HG03280 (cell line): ENCODE results near the gene CADM4.

ENCODE experiments used
- ATAC-seq: cut with Tn5 transposase; IDR thresholded peaks from one replicate; pipeline ENCODE4 v1.9.1; 2021; ENCODE audit warnings: mild to moderate bottlenecking, moderate library complexity; ENCODE audit not compliant: unreplicated experiment

The CADM4 gene

DNA sequence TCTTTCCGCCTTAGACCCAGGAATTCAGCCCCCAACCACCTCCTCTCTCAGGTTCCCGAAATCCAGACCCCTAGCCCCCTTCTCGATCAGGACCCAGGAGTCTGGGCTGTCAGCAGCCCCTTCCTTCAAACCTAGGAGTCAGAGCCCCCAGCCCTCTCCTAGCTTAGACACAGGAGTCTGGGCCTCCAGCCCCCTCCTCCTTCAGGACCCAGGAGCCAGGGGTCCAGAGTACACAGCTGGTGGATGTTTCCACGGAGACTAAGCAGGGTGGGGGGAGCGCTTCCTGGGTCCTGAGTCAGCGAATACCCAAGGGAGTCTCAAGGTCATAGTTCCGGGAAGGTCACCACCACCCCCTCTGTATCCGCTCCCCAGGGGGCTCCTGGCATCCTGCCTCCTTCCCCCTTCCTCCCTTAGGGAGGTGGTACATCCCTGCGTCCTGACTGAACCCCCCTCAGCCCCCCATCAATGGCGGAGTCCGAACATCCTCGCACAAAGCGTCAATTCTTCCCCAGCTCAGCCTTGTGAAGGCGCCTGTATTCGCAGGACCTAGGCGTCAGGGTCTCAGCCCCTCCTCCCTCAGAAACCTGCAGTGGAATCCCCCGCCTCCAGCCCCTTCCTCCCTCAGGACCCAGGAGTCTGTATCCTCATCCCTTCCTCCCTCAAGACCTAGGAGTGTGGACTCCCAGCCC, 4.6 kb downstream of the CADM4 start:
- no peak for ATAC-seq

DNA sequence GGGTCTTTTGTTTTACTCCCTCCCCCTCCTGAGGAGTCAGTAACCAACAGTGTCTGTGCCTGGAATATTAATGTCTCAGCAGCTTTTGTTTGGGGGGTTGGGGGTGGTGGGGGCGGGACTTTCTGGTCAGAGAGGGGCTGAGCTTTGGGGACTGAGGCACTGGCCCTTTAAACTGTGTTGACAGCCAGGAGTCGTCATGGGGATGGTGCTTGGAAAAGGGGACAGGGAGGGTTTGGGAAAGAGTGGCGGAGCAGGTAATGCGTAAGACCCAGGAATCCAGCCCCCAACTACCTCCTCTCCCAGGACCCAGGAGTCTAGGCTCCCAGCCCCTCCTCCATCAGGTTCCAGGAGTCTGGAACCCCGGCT, 5.2 kb downstream of the CADM4 start:
- ATAC-seq = no peak

DNA sequence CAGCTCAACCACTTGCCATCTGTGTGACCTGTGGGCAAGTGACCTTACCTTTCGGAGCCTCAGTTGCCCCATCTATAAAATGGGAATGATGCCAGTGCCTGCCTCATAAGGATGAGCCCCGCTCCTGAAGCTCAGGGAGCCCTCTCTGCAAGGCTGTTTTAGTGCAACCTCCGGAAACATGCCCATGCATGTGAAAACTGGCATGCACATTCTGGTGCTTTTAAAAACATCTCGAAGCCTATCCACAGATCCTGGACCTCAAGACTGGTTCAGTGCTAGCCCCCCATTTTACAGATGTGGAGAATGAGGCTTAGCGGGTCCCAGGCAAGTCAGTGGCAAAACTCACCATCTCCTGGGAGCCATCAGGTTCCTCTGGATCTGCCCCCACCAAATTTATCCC, 5.6 kb downstream of the CADM4 start:
- no peak for ATAC-seq

DNA sequence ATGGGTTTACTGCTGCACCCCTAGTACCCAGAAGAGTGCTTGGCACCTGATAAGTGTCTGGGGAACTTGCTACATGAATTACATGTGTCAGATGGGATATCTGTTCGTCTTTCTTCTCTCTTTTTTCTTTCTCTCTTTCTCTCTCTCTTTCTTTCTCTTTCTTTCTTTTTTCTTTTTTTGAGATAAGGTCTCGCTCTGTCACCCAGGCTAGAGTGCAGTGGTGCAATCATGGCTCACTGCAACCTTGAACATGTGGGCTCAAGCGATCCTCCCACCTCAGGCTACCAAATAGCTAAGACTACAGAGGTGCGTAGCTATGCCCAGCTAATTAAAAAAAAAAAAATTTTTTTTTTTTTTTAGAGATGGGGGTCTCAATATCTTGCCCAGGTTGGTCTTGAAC, 6.1 kb downstream of the CADM4 start:
- ATAC-seq = no peak

DNA sequence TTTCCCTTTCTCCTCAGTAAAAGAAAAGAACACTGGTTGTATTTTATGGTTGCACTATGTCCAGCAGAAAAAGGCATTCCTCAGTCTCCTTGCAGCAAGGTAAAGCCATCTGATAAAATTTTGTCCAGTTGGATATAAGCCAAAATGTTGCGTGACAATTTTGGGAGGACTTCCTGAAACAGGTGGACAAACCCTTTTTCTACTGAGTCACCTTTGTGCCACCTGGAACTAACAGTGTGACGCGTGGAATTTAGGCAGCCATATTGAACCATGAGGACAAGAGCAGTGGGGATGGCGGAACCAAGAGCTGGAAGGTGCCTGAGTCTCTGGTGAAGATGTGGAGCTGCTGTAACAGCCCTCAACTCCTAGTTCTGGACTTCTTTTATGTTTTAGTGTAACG, 8.2 kb downstream of the CADM4 start:
- ATAC-seq = no peak

DNA sequence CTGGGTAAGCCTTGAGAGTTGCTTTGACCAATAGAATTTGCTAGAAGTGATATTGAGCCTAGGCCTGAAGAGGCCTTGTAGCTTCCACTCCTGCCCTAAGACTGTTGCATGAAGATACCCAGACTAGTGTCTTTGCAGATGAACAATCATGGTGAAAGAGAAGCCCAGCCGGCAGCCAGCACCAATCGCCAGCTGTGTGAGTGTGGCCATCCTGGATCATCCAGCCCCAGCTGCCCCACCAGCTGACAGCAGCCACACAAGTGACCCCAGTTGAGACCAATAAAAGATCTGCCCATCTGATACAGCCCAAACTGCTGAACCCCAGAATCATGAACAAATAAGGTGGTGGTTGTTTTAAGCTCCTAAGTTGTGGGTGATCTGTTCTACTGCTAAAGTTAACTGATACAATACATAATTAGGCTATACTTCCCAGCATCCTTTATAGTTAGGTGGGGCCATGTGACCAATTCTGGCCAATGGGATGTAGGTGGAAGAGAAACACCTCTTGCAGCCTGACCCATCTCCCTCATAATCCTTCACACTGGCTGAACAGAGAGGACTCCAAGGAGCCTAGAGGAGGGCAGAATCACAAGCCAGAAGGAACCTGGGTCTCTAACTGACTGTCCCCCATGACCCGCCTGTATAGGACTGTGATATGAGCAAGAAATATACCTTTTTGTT, 10.9 kb downstream of the CADM4 start:
- no peak for ATAC-seq

DNA sequence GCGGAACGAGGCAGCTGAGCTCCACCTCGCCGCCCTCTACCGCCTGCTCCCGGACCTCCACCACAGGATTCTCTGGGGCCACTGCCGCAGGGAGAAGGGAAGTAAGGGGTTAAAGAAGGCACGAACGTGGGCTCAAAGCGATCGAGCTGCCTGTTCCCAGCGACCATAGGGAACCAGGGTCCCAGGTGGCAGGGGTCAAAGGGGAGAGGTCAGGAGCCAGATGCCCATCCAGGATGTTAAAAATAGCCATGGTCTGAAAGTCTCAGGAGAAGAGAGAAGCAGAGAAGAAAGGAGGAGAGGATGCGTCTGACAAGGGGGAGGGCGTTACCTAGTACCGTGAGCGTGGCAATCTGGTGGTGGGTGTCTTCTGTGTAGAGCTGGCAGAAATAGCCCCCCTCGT, 12.8 kb downstream of the CADM4 start:
- ATAC-seq = no peak

DNA sequence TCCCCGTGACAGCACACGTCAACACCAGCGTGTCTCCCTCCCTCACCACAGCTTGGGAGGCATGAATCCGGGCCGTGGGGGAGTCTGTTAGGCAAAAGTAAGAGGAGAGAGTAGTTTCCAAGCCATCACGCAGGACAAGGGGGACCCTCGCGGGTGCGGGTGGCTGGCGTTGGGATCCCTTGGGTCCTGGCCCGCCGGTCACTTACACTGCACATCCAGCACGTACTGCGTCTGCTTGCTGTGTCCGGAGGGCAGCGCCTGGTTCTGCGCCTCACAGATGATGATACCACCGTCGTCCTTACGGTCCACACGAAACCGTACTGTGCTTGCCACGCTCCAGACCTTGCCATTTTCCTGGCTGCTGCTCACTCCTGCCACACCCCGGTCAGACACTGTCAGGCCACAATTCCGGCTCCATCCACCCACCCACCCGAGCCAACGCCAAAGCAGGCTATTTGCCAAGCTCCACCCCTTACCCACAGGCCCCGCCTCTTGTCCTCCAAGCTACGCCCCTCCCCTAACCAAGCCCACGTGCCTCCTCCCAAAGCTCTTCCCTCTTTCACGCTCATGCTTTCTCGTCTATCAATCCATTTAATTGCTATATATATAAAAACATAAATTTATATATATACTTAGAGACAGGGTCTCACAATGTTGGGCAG, 13.6 kb downstream of the CADM4 start:
- ATAC-seq = no peak

DNA sequence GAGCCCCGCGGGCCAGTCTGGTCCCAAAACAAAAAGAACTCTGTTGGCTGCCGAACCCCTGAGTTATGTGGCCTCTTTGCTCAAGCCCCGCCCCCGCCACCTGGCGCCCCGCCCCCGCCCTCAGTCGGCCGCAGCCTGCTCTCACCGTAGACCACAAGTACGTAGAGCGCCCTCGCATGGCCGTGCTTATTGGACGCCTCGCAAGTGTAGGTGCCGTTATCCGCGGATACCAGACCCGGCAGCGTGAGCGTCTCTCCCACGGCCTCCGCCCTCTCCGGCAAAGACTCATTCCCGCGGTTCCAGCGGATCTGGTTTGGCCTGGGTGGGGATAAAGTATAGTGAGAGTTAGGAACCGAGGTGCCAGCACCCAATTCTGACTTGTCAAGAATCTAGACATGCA, 14.7 kb downstream of the CADM4 start:
- no peak for ATAC-seq

DNA sequence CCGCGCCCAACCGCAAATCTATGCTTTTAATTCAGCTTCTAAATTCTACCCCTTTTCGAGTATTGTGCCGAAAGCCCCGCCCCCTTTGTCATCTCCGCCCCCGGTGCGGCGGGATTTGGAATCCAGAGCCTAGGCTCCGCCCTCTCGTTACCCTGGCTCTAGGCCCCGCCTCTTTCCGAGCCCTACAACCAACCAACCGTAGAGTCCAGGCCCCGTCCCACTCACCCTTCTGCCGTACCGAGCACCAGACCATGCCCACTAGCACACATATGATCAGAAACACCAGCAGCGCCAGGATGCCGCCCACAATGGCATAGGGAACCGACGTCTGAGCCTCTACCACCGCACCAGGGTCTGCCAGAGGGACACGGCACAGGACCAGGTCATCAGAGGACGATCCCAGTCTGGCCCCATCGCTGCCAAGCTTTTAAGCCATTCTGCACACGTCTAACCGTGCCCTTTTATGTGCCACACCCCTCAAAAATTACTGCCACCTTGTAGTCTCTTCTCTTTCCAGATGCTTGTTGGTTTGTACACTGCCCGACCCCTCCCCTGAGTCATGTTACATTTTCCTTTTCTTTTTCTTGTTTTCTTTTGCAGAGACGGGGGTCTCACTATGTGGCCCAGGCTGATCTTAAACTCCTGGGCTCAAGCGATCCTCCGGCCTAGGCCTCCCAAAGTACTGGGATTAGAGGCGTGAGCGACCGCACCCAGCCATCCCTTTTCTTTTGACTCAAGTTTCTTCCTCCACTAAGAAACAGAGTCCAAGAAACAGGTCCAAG, 15.6 kb downstream of the CADM4 start:
- ATAC-seq = no peak

DNA sequence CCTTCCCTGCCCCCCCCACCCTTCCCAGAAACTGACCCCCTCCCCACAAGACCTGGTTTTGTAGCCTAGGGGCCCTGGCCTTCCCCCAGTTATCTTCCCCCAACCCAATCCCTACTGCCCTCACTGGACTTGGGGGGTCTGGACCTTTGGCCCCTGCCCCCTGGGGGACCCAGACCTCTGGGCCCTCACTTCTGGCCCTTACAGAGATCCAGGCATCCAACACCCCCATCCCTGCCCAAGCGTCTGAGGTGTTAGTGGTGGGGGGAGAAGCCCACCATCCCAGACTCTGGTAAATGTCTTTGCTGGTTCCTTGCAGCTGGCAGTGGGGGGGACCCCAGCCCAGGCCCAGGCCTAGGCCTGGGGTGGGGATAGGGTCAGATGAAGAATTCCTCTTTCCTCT, 16.7 kb downstream of the CADM4 start:
- no peak for ATAC-seq

DNA sequence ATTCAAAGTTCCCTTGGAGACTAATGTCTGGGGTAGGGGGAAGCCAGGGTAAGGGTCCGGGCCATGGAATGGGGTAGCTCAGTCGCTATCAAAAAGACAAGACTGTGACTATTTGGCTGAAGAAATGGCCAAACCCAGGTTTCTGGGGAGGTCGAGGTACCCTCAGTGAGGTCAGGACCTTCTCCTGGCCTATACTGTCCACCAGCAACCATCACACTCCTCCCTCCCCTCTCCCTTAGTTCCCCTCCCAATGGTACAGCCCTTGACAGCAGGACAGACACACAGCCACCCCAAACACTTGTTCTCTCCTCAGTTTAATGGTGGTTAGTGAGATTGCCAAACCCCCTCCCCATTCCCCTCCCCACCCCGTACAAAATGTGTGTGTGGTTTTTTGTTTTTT, 17.6 kb downstream of the CADM4 start:
- no peak for ATAC-seq

DNA sequence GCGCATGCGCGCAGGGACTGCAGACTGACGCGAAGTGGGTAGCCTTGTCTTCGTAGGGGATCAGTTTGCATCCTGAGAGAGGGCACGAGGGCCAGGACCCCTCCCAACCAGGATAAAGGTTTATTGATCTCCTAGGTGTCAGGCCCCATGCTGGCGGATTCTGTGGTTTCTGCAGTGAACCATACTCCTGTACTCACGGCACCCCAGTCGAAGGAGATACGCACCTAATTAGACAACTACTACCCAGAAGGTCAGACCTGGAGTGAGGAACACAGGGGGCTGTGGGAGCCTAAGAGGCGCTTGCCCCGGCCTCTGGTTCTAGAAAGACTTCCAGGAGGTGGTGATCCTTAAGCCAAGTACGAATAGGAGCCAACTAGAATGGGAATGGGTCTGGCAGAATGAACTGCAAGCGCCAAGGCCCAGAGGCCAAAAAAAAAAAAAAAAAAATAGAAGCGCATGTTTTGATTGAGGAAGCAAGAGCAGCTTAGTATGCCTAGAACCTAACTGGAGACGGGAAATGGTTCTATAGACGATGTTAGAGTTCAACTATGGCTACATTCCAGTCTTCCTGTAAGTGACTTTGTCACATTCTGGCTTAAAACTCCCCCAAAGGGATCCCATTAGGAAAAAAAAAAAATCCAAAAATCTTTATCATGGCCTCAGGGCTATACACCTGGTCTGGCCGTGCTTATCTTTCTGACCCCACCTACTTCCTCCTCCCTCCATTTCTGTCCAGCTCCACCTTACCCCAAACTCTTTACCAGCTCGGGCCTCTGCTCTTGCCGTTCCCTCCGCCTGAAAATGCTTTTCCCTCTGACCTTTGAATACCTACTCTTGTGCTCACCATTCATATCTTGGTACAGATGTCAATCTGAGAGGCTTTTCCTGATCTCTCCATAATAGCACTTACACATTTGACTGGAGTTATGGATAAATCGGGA, 19.3 kb downstream of the CADM4 start:
- no peak for ATAC-seq

DNA sequence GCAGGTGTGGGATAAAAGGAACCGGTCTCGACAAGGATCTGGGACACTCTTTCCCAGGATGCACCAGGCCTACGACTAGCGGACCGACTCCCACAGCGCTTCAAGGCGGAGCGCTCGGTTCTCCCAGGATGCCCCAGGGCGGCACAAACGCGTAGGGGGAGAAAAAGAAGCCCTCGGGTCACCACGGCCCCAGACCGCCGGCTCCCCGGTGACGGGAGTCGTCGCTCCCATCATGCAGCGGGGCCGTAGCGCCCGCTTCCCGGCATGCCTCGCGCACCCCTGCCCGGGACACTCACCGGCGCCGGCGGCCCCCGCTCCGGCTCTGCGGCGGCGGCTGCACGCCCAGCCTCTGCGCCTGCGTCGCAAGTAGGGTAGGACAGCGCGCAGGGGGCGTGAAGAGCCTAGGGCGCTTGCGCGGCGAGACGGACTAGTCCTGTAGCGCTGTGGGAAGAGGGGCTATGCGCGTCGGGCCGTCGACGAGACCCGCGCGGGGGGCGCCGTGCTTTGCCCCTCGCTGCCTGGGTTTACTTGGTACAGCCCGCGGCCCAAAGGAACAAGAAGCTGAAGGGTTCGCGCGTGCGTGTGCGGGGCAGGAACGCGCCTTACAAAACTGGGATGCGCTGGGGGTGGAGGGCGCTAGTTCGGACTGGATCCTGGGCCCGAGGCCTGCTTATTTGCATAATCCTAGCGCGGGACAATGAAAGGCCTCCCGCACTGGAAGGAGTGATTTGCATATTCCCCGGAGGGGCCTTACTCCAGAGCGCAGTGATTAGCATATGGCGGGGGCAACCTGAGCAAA, 20.2 kb downstream of the CADM4 start, which contains the start of gene ZNF428:
Gene ZNF428, minus strand, starts transcription at position 368 of the 799 bp plus-strand sequence. CDS start 5,325 bp downstream, outside the sequence.
- peak; percentile 81 for ATAC-seq

DNA sequence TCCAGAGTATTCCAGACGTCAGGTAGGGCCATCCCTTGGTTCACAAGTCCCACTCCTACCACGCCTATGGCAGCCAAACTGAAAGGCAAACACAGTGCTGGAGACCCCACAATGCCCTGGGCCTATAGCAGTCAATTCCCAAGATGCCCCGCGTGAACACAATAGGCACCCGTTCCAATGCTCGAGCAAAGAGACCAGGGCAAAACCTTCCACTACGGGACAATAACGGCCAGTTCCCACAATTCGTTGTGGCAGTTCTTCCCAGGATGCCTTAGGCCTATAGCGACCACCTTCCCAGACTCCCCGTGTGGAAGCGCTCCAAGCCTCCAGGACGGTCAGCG, 20.8 kb downstream of the CADM4 start:
- ATAC-seq = peak; percentile 15

DNA sequence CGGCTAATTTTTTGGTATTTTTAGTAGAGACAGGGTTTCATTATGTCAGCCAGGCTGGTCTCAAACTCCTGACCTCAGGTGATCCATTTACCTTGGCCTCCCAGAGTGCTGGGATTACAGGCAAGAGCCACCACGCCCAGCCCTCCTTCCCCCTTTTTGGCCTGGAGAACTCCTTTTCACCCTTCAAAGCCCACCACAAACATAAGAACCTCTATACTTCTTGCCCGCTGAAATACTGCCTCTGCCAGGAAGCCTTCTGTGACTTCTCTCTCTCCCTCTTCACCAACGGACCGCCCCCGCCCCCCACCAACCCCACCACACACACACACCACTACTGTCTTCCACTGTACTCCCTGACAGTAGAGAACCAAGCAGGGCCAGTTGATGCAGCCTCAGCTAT, 22.7 kb downstream of the CADM4 start:
- ATAC-seq = no peak

DNA sequence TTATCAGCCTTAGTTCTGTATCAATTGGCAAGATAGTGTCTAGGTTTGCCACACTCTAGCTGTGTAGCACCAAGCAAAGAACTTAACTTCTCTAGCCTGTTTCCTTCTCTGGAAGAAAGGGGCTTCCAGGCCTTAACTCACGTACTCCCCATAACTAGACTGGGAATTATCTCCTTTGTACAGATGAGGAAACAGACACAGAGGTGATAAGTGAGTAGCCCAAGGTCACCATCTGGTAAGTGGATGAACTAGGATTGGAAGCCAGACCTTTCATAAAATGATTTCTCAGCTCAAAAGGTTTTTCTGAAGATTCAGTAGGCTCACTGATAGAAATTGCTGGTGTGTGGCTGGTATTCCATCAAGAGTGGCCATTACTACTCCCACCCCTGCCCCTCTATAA, 23.3 kb downstream of the CADM4 start:
- ATAC-seq = no peak

DNA sequence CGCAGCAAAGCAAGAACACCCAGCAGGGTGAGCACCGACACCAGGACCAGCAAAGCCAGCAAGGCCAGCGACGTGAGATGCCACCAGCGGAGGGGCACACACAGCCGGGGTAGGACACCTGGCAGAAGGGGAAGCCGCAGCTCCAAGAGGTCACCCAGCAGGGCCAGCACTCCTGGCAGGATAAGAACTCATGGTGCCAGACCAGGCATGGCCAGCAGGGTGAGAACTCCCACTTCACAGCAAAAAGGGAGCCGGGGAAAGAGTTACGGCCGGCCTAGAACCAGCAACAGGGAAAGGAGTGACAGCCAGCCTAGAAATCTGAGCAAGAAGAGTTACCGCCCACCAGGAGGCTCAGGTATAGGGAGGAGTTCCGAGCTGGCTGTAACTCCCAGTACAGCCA, 27.3 kb downstream of the CADM4 start:
- ATAC-seq = no peak

DNA sequence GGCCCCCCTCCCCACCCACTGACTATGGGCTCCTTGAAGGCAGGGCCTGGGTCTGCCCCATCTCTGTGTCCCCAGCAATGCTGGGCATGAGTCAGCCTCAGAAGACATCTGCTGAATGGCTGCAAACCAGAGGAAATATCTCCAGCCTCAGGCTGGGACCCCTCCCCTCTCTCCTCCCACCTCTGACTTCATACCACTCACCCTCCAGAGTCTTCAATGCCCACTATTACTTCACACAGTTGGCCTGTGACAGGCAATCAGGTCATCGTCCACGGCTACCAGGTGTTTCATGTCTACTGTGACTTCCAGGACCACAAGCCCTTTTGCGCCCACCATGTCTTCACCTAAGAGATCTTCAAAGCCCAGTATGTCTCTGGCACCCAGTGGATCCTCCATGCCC, 27.9 kb downstream of the CADM4 start, which contains the start of gene SRRM5:
Gene SRRM5, plus strand, starts transcription at position 301 of the 400 bp plus-strand sequence. Its CDS starts 34 bp downstream, at position 335.
- ATAC-seq = no peak

DNA sequence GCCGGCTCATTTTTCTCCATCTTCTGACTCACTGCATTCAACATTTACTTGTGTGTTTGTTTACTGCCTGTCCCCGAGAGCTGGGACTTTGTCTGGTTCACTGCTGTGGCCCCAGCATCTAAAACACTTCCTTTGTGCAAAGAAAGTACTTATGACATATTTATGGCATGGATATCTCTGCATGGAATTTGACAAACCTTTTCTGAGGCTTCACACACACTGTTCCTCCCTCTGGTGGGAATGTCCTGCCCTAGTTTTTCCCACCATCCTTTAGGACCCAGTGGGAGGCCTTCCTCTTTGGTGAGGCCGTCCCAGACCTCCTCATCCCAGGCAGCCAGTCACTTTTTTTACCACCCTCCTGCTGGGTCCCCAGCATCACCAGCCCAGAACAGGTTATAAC, 29.2 kb downstream of the CADM4 start:
- ATAC-seq = no peak
